Measurements from ENCODE around the gene CHRDL2.
"Not testable (repeated sequence)": the region's sequence is repeated elsewhere in the genome, so short reads cannot be mapped to it uniquely, and the experiment has no call there.

Gene CHRDL2

GRCh38 chr11:74731301-74732094 lies at the start of gene CHRDL2:
Gene CHRDL2, minus strand, starts transcription at chr11:74731426. Its CDS starts 538 bp downstream, at chr11:74730888.
- no peak for DNase-seq (ENCODE audit: low spot score)

- no peak for DNase-seq (ENCODE audit: low spot score)
Observed at GRCh38 chr11:74780248-74781005, 49.2 kb upstream of the CHRDL2 start.

GRCh38 chr11:74778581-74778980 lies 47.4 kb upstream of the CHRDL2 start:
- no peak for DNase-seq (ENCODE audit: low spot score)

GRCh38 chr11:74777877-74778276 lies 46.7 kb upstream of the CHRDL2 start:
- DNase-seq (ENCODE audit: low spot score), result no peak

- DNase-seq (ENCODE audit: low spot score), result no peak
Observed at GRCh38 chr11:74777038-74777437, 45.8 kb upstream of the CHRDL2 start.

- no peak for DNase-seq (ENCODE audit: low spot score)
Observed at GRCh38 chr11:74776546-74776945, 45.3 kb upstream of the CHRDL2 start.

- no peak for DNase-seq (ENCODE audit: low spot score)
Observed at GRCh38 chr11:74775762-74776161, 44.5 kb upstream of the CHRDL2 start.

GRCh38 chr11:74773476-74773875 lies 42.2 kb upstream of the CHRDL2 start:
- no peak for DNase-seq (ENCODE audit: low spot score)

- no peak for DNase-seq (ENCODE audit: low spot score)
Observed at GRCh38 chr11:74771139-74771538, 39.9 kb upstream of the CHRDL2 start.

GRCh38 chr11:74770456-74770855 lies 39.2 kb upstream of the CHRDL2 start:
- DNase-seq (ENCODE audit: low spot score), result no peak

GRCh38 chr11:74769055-74769707 lies 38.0 kb upstream of the CHRDL2 start:
- no peak for DNase-seq (ENCODE audit: low spot score)

- not testable (repeated sequence) for DNase-seq (ENCODE audit: low spot score)
Observed at GRCh38 chr11:74768172-74768651, 37.0 kb upstream of the CHRDL2 start.

GRCh38 chr11:74766905-74767304 lies 35.7 kb upstream of the CHRDL2 start:
- DNase-seq (ENCODE audit: low spot score), result no peak

- DNase-seq (ENCODE audit: low spot score), result no peak
Observed at GRCh38 chr11:74756571-74756970, 25.3 kb upstream of the CHRDL2 start.

- no peak for DNase-seq (ENCODE audit: low spot score)
Observed at GRCh38 chr11:74755395-74755995, 24.3 kb upstream of the CHRDL2 start.

- DNase-seq (ENCODE audit: low spot score), result no peak
Observed at GRCh38 chr11:74754507-74755252, 23.5 kb upstream of the CHRDL2 start.

GRCh38 chr11:74751303-74751702 lies 20.1 kb upstream of the CHRDL2 start:
- DNase-seq (ENCODE audit: low spot score), result no peak

GRCh38 chr11:74750598-74750997 lies 19.4 kb upstream of the CHRDL2 start:
- DNase-seq (ENCODE audit: low spot score), result not testable (repeated sequence)

GRCh38 chr11:74749965-74750296 lies 18.7 kb upstream of the CHRDL2 start:
- DNase-seq (ENCODE audit: low spot score), result no peak

GRCh38 chr11:74749127-74749964 lies 18.1 kb upstream of the CHRDL2 start:
- DNase-seq (ENCODE audit: low spot score), result peak; percentile 66

Data from HuH-7.5 (cell line).